Retinal pigment epithelial cell (primary cell): ENCODE results near the gene MCEMP1.

ENCODE experiments used
- DNase-seq: peaks from one replicate; pipeline ENCODE4 v3.0.0-alpha.2; 2010; ENCODE audit warnings: low read depth
- H3K4me3 ChIP-seq: 2 replicates; pipeline ENCODE4 v1.5.1; 2011; ENCODE audit warnings: mild to moderate bottlenecking, low read length, control low read depth, moderate library complexity
- CTCF ChIP-seq: conservative IDR thresholded peaks from 2 replicates; pipeline ENCODE4 v1.5.1; 2011; ENCODE audit warnings: low read depth, low read length, control low read depth, inconsistent platforms

MCEMP1 gene

GRCh38 chr19:7718668-7719067, 41.8 kb downstream of the MCEMP1 start:
- no peak for DNase-seq
- TF ChIP-seq CTCF: no peak
- H3K4me3 ChIP-seq: no peak overlapping the region

- DNase-seq: no peak
- no peak for TF ChIP-seq CTCF
- H3K4me3 ChIP-seq: no peak overlapping the region
Measured at GRCh38 chr19:7720351-7720750, 43.5 kb downstream of the MCEMP1 start.

- no peak for TF ChIP-seq CTCF
Measured at GRCh38 chr19:7722231-7722651, 45.4 kb downstream of the MCEMP1 start.

GRCh38 chr19:7725791-7726190, 48.9 kb downstream of the MCEMP1 start:
- no peak overlapping the region for H3K4me3 ChIP-seq
- no peak for DNase-seq
- TF ChIP-seq CTCF: no peak

More at GRCh38 chr19:7722231-7722651, 45.4 kb downstream of the MCEMP1 start:
- no peak overlapping the region for H3K4me3 ChIP-seq
- no peak for DNase-seq

- DNase-seq: no peak
- TF ChIP-seq CTCF: no peak
- no peak overlapping the region for H3K4me3 ChIP-seq
Measured at GRCh38 chr19:7729211-7729610, 52.3 kb downstream of the MCEMP1 start.
